CD8-positive, alpha-beta memory T cell (primary cell): ENCODE data around the gene GMDS. TPM values are rescaled to one million over a fixed set of nuclear protein-coding genes. Genes with fewer than 3 reads are reported as not detected.

ENCODE experiments used
- CTCF ChIA-PET: fragments of 350-600 bp; sonication (Branson Sonifier 250); formaldehyde crosslinking; loops from one replicate; lab custom pipeline; 2021; ENCODE audit warnings: antibody characterized with exemption; lab: Charles Lee
- POLR2A ChIA-PET: fragments of 350-600 bp; sonication (Branson Sonifier 250); formaldehyde crosslinking; loops from one replicate; lab custom pipeline; 2021; ENCODE audit warnings: antibody characterized with exemption; lab: Charles Lee
- DNase-seq, 5 donors: peaks; one replicate each; pipeline versions ENCODE4 v3.0.0 to v3.0.0-alpha.2; 2020 to 2022; ENCODE audit warnings: mixed read lengths in 1 of 5
- H3K27ac ChIP-seq: one replicate; pipeline ENCODE4 v1.7.0; 2013; ENCODE audit warnings: low read depth, mild to moderate bottlenecking, low read length, moderate library complexity
- H3K27me3 ChIP-seq: 2 replicates; pipeline ENCODE4 v1.7.0; 2013; ENCODE audit warnings: low read length, mild to moderate bottlenecking; ENCODE audit not compliant: insufficient read depth, poor library complexity, severe bottlenecking
- H3K36me3 ChIP-seq: 2 replicates; pipeline ENCODE4 v1.7.0; 2013; ENCODE audit warnings: mild to moderate bottlenecking, low read length, moderate library complexity; ENCODE audit not compliant: insufficient read depth
- H3K4me1 ChIP-seq: 2 replicates; pipeline ENCODE4 v1.7.0; 2013; ENCODE audit warnings: mild to moderate bottlenecking, low read length, moderate library complexity; ENCODE audit not compliant: insufficient read depth
- H3K4me3 ChIP-seq: 2 replicates; pipeline ENCODE4 v1.7.0; 2013; ENCODE audit warnings: mild to moderate bottlenecking, low read length
- H3K9me3 ChIP-seq: 2 replicates; pipeline ENCODE4 v1.7.0; 2013; ENCODE audit warnings: mild to moderate bottlenecking, low read length
- H3K27ac Mint-ChIP-seq, 8 donors: one replicate each; pipeline ENCODE4 v1.8.0; 2020 to 2021; ENCODE audit warnings: mixed read lengths in 8 of 8, mild to moderate bottlenecking in 6 of 8, inconsistent platforms in 3 of 8, moderate library complexity in 3 of 8
- H3K27me3 Mint-ChIP-seq, 2 donors: one replicate each; pipeline ENCODE4 v1.8.0; 2020 to 2021; ENCODE audit warnings: mixed read lengths in 2 of 2, mild to moderate bottlenecking in 1 of 2, moderate library complexity in 1 of 2
- H3K36me3 Mint-ChIP-seq, 3 donors: one replicate each; pipeline ENCODE4 v1.8.0; 2020 to 2021; ENCODE audit warnings: mixed read lengths in 3 of 3, inconsistent platforms in 1 of 3, mild to moderate bottlenecking in 1 of 3
- H3K4me1 Mint-ChIP-seq, 3 donors: one replicate each; pipeline ENCODE4 v1.8.0; 2020 to 2021; ENCODE audit warnings: mixed read lengths in 3 of 3, inconsistent platforms in 1 of 3, mild to moderate bottlenecking in 1 of 3
- H3K4me3 Mint-ChIP-seq, 7 donors: one replicate each; pipeline ENCODE4 v1.8.0; 2020 to 2021; ENCODE audit warnings: mixed read lengths in 7 of 7, mild to moderate bottlenecking in 6 of 7, moderate library complexity in 4 of 7, inconsistent platforms in 2 of 7
- H3K9me3 Mint-ChIP-seq, 5 donors: one replicate each; pipeline ENCODE4 v1.8.0; 2020 to 2022; ENCODE audit warnings: mixed read lengths in 5 of 5, mild to moderate bottlenecking in 3 of 5, moderate library complexity in 2 of 5, inconsistent platforms in 1 of 5
- polyA plus RNA-seq: library from polyadenylated mRNA; unstranded; fragments of 300-500 nt; fragmentation: Illumina TruSeq; gene quantifications from one replicate; pipeline ENCODE4 v1.2.3, GENCODE V29; 2021
- total RNA-seq, 2 experiments: library from RNA; stranded (reverse); gene quantifications; one replicate each; pipeline ENCODE4 v1.2.3, GENCODE V29; 2021

GMDS gene
- total and polyA plus RNA-seq, 3 experiments from 2014 or later = 16.4 to 33.4 (median 28.6) TPM

GRCh38 chr6:1714654-1715053 is 530.8 kb downstream of the GMDS start:
- no peak for DNase-seq
- H3K4me1 ChIP-seq = no peaks in the 10 kb centered on the region
- no peak overlapping the region for H3K4me3 Mint-ChIP-seq
- H3K27me3 Mint-ChIP-seq = no peaks in the 10 kb centered on the region
- ChIA-PET POLR2A (no interaction called here), CTCF (no interaction called here)
- H3K9me3 ChIP-seq = no peaks in the 10 kb centered on the region
- no peaks in the 10 kb centered on the region for H3K27me3 ChIP-seq
- H3K36me3 ChIP-seq = no peaks in the 10 kb centered on the region
- peaks cover 4 to 16% (median 11%) of the 10 kb centered on the region in 3 donors for H3K36me3 Mint-ChIP-seq
- H3K27ac Mint-ChIP-seq = peak overlapping the region in 1 of 8 donors; percentile 56
- no peaks in the 10 kb centered on the region for H3K9me3 Mint-ChIP-seq
- no peaks in the 10 kb centered on the region for H3K4me1 Mint-ChIP-seq
- no peak overlapping the region for H3K4me3 ChIP-seq
- H3K27ac ChIP-seq = no peak overlapping the region

- Mint-ChIP-seq H3K27me3 (no peaks in the 10 kb centered on the region), H3K4me1 (no peaks in the 10 kb centered on the region), H3K4me3 (no peak overlapping the region), H3K36me3 (peaks cover 0 to 14% (median 7%) of the 10 kb centered on the region in 3 donors), H3K27ac (no peak overlapping the region), H3K9me3 (no peaks in the 10 kb centered on the region)
- Histone ChIP-seq H3K27me3 (no peaks in the 10 kb centered on the region), H3K4me1 (no peaks in the 10 kb centered on the region), H3K27ac (no peak overlapping the region), H3K9me3 (no peaks in the 10 kb centered on the region), H3K36me3 (no peaks in the 10 kb centered on the region), H3K4me3 (no peak overlapping the region)
- DNase-seq = no peak
- ChIA-PET POLR2A (no interaction called here), CTCF (no interaction called here)
Observed at GRCh38 chr6:1713016-1713600, 532.3 kb downstream of the GMDS start.

- DNase-seq = no peak
- H3K27ac Mint-ChIP-seq = peak overlapping the region in 1 of 8 donors; percentile 60
- Histone ChIP-seq H3K27ac (no peak overlapping the region), H3K27me3 (no peaks in the 10 kb centered on the region), H3K4me1 (no peaks in the 10 kb centered on the region), H3K9me3 (no peaks in the 10 kb centered on the region), H3K4me3 (no peak overlapping the region), H3K36me3 (no peaks in the 10 kb centered on the region)
- H3K9me3 Mint-ChIP-seq = no peaks in the 10 kb centered on the region
- CTCF ChIA-PET = no interaction called here
- H3K36me3 Mint-ChIP-seq = peaks cover 0 to 12% (median 4%) of the 10 kb centered on the region in 3 donors
- no peaks in the 10 kb centered on the region for H3K27me3 Mint-ChIP-seq
- H3K4me3 Mint-ChIP-seq = no peak overlapping the region
- POLR2A ChIA-PET = no interaction called here
- H3K4me1 Mint-ChIP-seq = no peaks in the 10 kb centered on the region
Observed at GRCh38 chr6:1712451-1712850, 533.0 kb downstream of the GMDS start.

GRCh38 chr6:1711136-1711535 is 534.3 kb downstream of the GMDS start:
- H3K4me1 ChIP-seq = no peaks in the 10 kb centered on the region
- Mint-ChIP-seq H3K4me3 (no peak overlapping the region), H3K4me1 (no peaks in the 10 kb centered on the region), H3K27me3 (no peaks in the 10 kb centered on the region), H3K36me3 (peaks cover 0 to 8% (median 4%) of the 10 kb centered on the region in 3 donors), H3K9me3 (no peaks in the 10 kb centered on the region), H3K27ac (no peak overlapping the region)
- ChIA-PET CTCF (no interaction called here), POLR2A (no interaction called here)
- no peak overlapping the region for H3K4me3 ChIP-seq
- H3K36me3 ChIP-seq = no peaks in the 10 kb centered on the region
- DNase-seq = no peak
- H3K27me3 ChIP-seq = no peaks in the 10 kb centered on the region
- no peaks in the 10 kb centered on the region for H3K9me3 ChIP-seq
- no peak overlapping the region for H3K27ac ChIP-seq

GRCh38 chr6:1709234-1709641 is 536.2 kb downstream of the GMDS start:
- H3K27ac Mint-ChIP-seq = no peak overlapping the region
- Histone ChIP-seq H3K9me3 (no peaks in the 10 kb centered on the region), H3K4me1 (no peaks in the 10 kb centered on the region), H3K36me3 (no peaks in the 10 kb centered on the region), H3K27me3 (no peaks in the 10 kb centered on the region), H3K4me3 (no peak overlapping the region), H3K27ac (no peak overlapping the region)
- no peak for DNase-seq
- no peaks in the 10 kb centered on the region for H3K9me3 Mint-ChIP-seq
- CTCF ChIA-PET = no interaction called here
- H3K4me3 Mint-ChIP-seq = no peak overlapping the region
- POLR2A ChIA-PET = no interaction called here
- H3K36me3 Mint-ChIP-seq = peaks cover 0 to 4% (median 0%) of the 10 kb centered on the region in 3 donors
- H3K4me1 Mint-ChIP-seq = no peaks in the 10 kb centered on the region
- no peaks in the 10 kb centered on the region for H3K27me3 Mint-ChIP-seq

- Histone ChIP-seq H3K36me3 (no peaks in the 10 kb centered on the region), H3K27me3 (no peaks in the 10 kb centered on the region), H3K4me1 (no peaks in the 10 kb centered on the region), H3K9me3 (no peaks in the 10 kb centered on the region), H3K4me3 (no peak overlapping the region), H3K27ac (no peak overlapping the region)
- Mint-ChIP-seq H3K27ac (peak overlapping the region in 1 of 8 donors; percentile 83), H3K36me3 (peaks cover 0 to 4% (median 0%) of the 10 kb centered on the region in 3 donors), H3K9me3 (no peaks in the 10 kb centered on the region), H3K4me1 (no peaks in the 10 kb centered on the region), H3K4me3 (no peak overlapping the region), H3K27me3 (no peaks in the 10 kb centered on the region)
- CTCF ChIA-PET = no interaction called here
- DNase-seq = no peak
- POLR2A ChIA-PET = no interaction called here
Observed at GRCh38 chr6:1708820-1709219, 536.6 kb downstream of the GMDS start.

- Mint-ChIP-seq H3K27ac (no peak overlapping the region), H3K9me3 (no peaks in the 10 kb centered on the region), H3K36me3 (peaks cover 0 to 4% (median 0%) of the 10 kb centered on the region in 3 donors), H3K4me3 (no peak overlapping the region), H3K27me3 (no peaks in the 10 kb centered on the region), H3K4me1 (no peaks in the 10 kb centered on the region)
- ChIA-PET CTCF (no interaction called here), POLR2A (no interaction called here)
- Histone ChIP-seq H3K27ac (no peak overlapping the region), H3K9me3 (no peaks in the 10 kb centered on the region), H3K27me3 (no peaks in the 10 kb centered on the region), H3K36me3 (no peaks in the 10 kb centered on the region), H3K4me1 (no peaks in the 10 kb centered on the region), H3K4me3 (no peak overlapping the region)
- DNase-seq = no peak
Observed at GRCh38 chr6:1708122-1708521, 537.3 kb downstream of the GMDS start.

GRCh38 chr6:1705630-1706029 is 539.8 kb downstream of the GMDS start:
- CTCF ChIA-PET = no interaction called here
- Histone ChIP-seq H3K4me1 (no peaks in the 10 kb centered on the region), H3K4me3 (no peak overlapping the region), H3K27me3 (no peaks in the 10 kb centered on the region), H3K36me3 (no peaks in the 10 kb centered on the region), H3K9me3 (no peaks in the 10 kb centered on the region), H3K27ac (no peak overlapping the region)
- Mint-ChIP-seq H3K27ac (no peak overlapping the region), H3K9me3 (no peaks in the 10 kb centered on the region), H3K4me3 (no peak overlapping the region), H3K4me1 (no peaks in the 10 kb centered on the region), H3K36me3 (peaks cover 0 to 2% (median 0%) of the 10 kb centered on the region in 3 donors), H3K27me3 (no peaks in the 10 kb centered on the region)
- DNase-seq = no peak
- POLR2A ChIA-PET = no interaction called here
